HG02678 (cell line): ENCODE data around the gene CPSF7.
"Not testable (repeated sequence)": the region's sequence is repeated elsewhere in the genome, so short reads cannot be mapped to it uniquely, and the experiment has no call there.

Source experiments
- ATAC-seq: cut with Tn5 transposase; IDR thresholded peaks from one replicate; pipeline ENCODE4 v1.9.1; 2021; ENCODE audit warnings: mild to moderate bottlenecking, moderate library complexity; ENCODE audit not compliant: unreplicated experiment

The CPSF7 gene

GRCh38 chr11:61390161-61390560 is 39.6 kb downstream of the CPSF7 start:
- no peak for ATAC-seq

- no peak for ATAC-seq
Observed at GRCh38 chr11:61384271-61385242, 45.2 kb downstream of the CPSF7 start.

- not testable (repeated sequence) for ATAC-seq
Observed at GRCh38 chr11:61383859-61384258, 45.9 kb downstream of the CPSF7 start.

- no peak for ATAC-seq
Observed at GRCh38 chr11:61380884-61381283, 48.9 kb downstream of the CPSF7 start.

GRCh38 chr11:61378713-61379313 is 51.0 kb downstream of the CPSF7 start:
- no peak for ATAC-seq

GRCh38 chr11:61377461-61378160 is 52.2 kb downstream of the CPSF7 start:
- ATAC-seq, result no peak

- ATAC-seq, result no peak
Observed at GRCh38 chr11:61375761-61376108, 54.0 kb downstream of the CPSF7 start.

- no peak for ATAC-seq
Observed at GRCh38 chr11:61372659-61373420, 56.9 kb downstream of the CPSF7 start.

GRCh38 chr11:61370349-61371005 is 59.3 kb downstream of the CPSF7 start:
- no peak for ATAC-seq

- ATAC-seq, result no peak
Observed at GRCh38 chr11:61369372-61370348, 60.1 kb downstream of the CPSF7 start.

GRCh38 chr11:61368646-61369045 is 61.1 kb downstream of the CPSF7 start:
- ATAC-seq, result no peak

GRCh38 chr11:61367406-61367805 is 62.4 kb downstream of the CPSF7 start:
- ATAC-seq, result no peak

GRCh38 chr11:61364012-61364675 is 65.6 kb downstream of the CPSF7 start:
- no peak for ATAC-seq

GRCh38 chr11:61362542-61362875 is 67.3 kb downstream of the CPSF7 start:
- no peak for ATAC-seq

- ATAC-seq, result peak; percentile 87
Observed at GRCh38 chr11:61361741-61362541, 67.8 kb downstream of the CPSF7 start, which contains the start of the genes CYB561A3 and TMEM138. CYB561A3 (minus strand) TSS chr11:61361882; CDS start chr11:61356713, 5,169 bp downstream. TMEM138 (plus strand) TSS chr11:61362374; CDS start chr11:61364391, 2,017 bp downstream.

GRCh38 chr11:61361237-61361740 is 68.5 kb downstream of the CPSF7 start:
- ATAC-seq, result no peak

GRCh38 chr11:61359516-61359915 is 70.3 kb downstream of the CPSF7 start:
- no peak for ATAC-seq

- no peak for ATAC-seq
Observed at GRCh38 chr11:61358566-61358965, 71.2 kb downstream of the CPSF7 start.
